ENCODE measurements around the gene NPL. TPM values are rescaled to one million over a fixed set of nuclear protein-coding genes. Genes with fewer than 3 reads are reported as not detected.

Gene NPL
- total RNA-seq, 2 donors from 2014 or later = 0.99 to 2.6 TPM

- DNase-seq (no peak), ATAC-seq (no peak)
- Histone ChIP-seq H3K27ac (no peak overlapping the region), H3K36me3 (replicated peaks in 1 of 2; ENCODE audit: insufficient read depth in 1 of 2, low read depth in 2 of 2) (peaks cover 6 to 37% of the 10 kb centered on the region in 2 donors), H3K4me3 (no peak overlapping the region), H3K4me1 (no peaks in the 10 kb centered on the region), H3K27me3 (no peaks in the 10 kb centered on the region), H3K9me3 (no peaks in the 10 kb centered on the region)
- TF ChIP-seq POLR2A (IDR thresholded peaks at IDR 0.05) (no peak), CTCF (IDR thresholded peaks at IDR 0.05) (no peak)
- intact Hi-C loops (cut with DNase I) = no loop called here
- 85 to 96% methylated on average over 1 of the region's 1 CpG for WGBS, 2 donors
Measured at GRCh38 chr1:182862827-182863226, 73.3 kb downstream of the NPL start.

- Histone ChIP-seq H3K4me1 (no peaks in the 10 kb centered on the region), H3K9me3 (no peaks in the 10 kb centered on the region), H3K27ac (no peak overlapping the region), H3K36me3 (replicated peaks in 1 of 2; ENCODE audit: insufficient read depth in 1 of 2, low read depth in 2 of 2) (peaks cover 13 to 27% of the 10 kb centered on the region in 2 donors), H3K4me3 (no peak overlapping the region), H3K27me3 (no peaks in the 10 kb centered on the region)
- no peak for ATAC-seq
- 94 to 97% methylated on average over 5 of the region's 5 CpGs for WGBS, 2 donors
- DNase-seq = no peak
- intact Hi-C loops (cut with DNase I) = no loop called here
- no peak for TF ChIP-seq POLR2A (IDR thresholded peaks at IDR 0.05)
- TF ChIP-seq CTCF (IDR thresholded peaks at IDR 0.05) = no peak
Measured at GRCh38 chr1:182863940-182864339, 74.4 kb downstream of the NPL start.

DNA sequence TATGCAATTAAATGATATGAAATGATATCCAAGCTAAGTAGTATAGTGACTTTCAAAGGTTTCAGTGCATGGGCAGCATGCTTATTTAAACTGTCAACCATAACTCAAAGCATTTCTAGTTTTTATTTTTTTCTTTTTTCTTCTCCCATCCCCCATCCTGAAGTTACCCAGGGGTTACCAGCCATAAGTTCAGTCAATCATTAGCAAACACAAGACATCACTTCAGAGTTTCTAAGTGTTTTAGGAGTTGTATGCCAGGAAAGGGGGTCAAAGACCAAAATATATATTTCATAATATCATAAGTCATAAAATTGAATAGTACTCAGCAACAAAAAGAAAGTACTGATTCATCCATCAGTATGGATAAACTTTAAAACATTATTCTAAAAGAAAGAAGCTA, 78.3 kb downstream of the NPL start:
- intact Hi-C loops (cut with DNase I) = no loop called here
- DNase-seq (no peak), ATAC-seq (no peak)
- TF ChIP-seq CTCF (IDR thresholded peaks at IDR 0.05) = no peak
- TF ChIP-seq POLR2A (IDR thresholded peaks at IDR 0.05) = no peak
- H3K9me3 ChIP-seq = no peaks in the 10 kb centered on the region
- H3K4me3 ChIP-seq = no peak overlapping the region
- no peak overlapping the region for H3K27ac ChIP-seq
- H3K36me3 ChIP-seq (replicated peaks in 1 of 2; ENCODE audit: insufficient read depth in 1 of 2, low read depth in 2 of 2) = peaks cover 16 to 21% of the 10 kb centered on the region in 2 donors
- no peaks in the 10 kb centered on the region for H3K4me1 ChIP-seq
- no peaks in the 10 kb centered on the region for H3K27me3 ChIP-seq

GRCh38 chr1:182869241-182869666, 79.7 kb downstream of the NPL start:
- no peak overlapping the region for H3K4me3 ChIP-seq
- intact Hi-C loops (cut with DNase I) = no loop called here
- no peak overlapping the region for H3K27ac ChIP-seq
- no peaks in the 10 kb centered on the region for H3K4me1 ChIP-seq
- no peak for ATAC-seq
- DNase-seq = no peak
- no peaks in the 10 kb centered on the region for H3K27me3 ChIP-seq
- WGBS, 2 donors = 90 to 99% methylated on average over 11 to 12 of the region's 12 CpGs
- no peak for TF ChIP-seq CTCF (IDR thresholded peaks at IDR 0.05)
- TF ChIP-seq POLR2A (IDR thresholded peaks at IDR 0.05) = no peak
- H3K36me3 ChIP-seq (replicated peaks in 1 of 2; ENCODE audit: insufficient read depth in 1 of 2, low read depth in 2 of 2) = peaks cover 16 to 31% of the 10 kb centered on the region in 2 donors
- H3K9me3 ChIP-seq = no peaks in the 10 kb centered on the region

DNA sequence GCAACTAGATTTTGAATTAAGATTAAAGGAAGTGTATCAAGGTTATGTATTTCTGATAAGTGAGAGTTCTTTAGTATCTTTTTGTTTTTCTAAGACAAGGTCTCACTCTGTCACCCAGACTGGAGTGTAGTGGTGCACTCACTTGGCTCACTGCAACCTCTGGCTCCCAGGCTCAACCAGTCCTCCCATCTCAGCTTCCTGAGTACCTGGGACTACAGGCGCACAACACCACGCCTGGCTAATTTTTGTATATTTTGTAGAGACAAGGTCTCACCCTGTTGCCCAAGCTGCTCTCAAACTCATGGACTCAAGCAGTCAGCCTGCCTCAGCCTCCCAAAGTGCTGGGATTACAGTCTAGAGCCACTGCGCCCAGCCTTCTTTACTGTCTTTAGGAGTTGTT, 83.3 kb downstream of the NPL start:
- WGBS, 2 donors = 93 to 100% methylated on average over 3 of the region's 3 CpGs
- Histone ChIP-seq H3K9me3 (no peaks in the 10 kb centered on the region), H3K36me3 (replicated peaks in 1 of 2; ENCODE audit: insufficient read depth in 1 of 2, low read depth in 2 of 2) (peaks cover 9 to 42% of the 10 kb centered on the region in 2 donors), H3K4me1 (no peaks in the 10 kb centered on the region), H3K27ac (no peak overlapping the region), H3K4me3 (no peak overlapping the region), H3K27me3 (no peaks in the 10 kb centered on the region)
- no peak for DNase-seq
- no peak for ATAC-seq
- intact Hi-C loops (cut with DNase I) = no loop called here
- no peak for TF ChIP-seq CTCF (IDR thresholded peaks at IDR 0.05)
- TF ChIP-seq POLR2A (IDR thresholded peaks at IDR 0.05) = no peak
